HG03378 (cell line): ENCODE results near the gene MEGF11.
"Not testable (repeated sequence)": the region's sequence is repeated elsewhere in the genome, so short reads cannot be mapped to it uniquely, and the experiment has no call there.

ENCODE experiments used
- ATAC-seq: cut with Tn5 transposase; IDR thresholded peaks from one replicate; pipeline ENCODE4 v1.9.1; 2021; ENCODE audit warnings: mild to moderate bottlenecking, moderate library complexity; ENCODE audit not compliant: unreplicated experiment

The MEGF11 gene

GRCh38 chr15:66276546-66276945 lies 23.0 kb upstream of the MEGF11 start:
- ATAC-seq, result no peak

DNA sequence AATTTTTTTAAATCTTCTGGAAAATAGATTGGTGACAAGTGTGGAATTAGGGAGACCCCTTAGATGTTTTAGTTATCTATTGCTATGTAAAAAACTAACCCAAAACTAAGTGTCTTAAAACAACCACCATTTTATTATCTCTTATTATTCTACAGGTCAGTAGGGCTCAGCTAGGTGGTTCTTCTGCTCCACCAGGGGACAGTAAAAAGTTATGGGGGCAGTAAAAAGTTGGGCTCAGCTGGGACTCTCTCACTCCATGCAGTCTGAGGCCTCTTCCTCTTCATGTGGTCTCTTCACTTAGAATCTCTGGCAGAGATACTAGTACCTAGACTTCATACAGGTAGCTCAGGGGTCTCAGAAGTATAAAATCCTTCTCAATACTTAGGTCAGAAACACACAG lies 21.8 kb upstream of the MEGF11 start:
- ATAC-seq, result no peak

GRCh38 chr15:66270932-66271331 lies 17.4 kb upstream of the MEGF11 start:
- no peak for ATAC-seq

GRCh38 chr15:66269326-66270090 lies 16.0 kb upstream of the MEGF11 start:
- ATAC-seq, result no peak

DNA sequence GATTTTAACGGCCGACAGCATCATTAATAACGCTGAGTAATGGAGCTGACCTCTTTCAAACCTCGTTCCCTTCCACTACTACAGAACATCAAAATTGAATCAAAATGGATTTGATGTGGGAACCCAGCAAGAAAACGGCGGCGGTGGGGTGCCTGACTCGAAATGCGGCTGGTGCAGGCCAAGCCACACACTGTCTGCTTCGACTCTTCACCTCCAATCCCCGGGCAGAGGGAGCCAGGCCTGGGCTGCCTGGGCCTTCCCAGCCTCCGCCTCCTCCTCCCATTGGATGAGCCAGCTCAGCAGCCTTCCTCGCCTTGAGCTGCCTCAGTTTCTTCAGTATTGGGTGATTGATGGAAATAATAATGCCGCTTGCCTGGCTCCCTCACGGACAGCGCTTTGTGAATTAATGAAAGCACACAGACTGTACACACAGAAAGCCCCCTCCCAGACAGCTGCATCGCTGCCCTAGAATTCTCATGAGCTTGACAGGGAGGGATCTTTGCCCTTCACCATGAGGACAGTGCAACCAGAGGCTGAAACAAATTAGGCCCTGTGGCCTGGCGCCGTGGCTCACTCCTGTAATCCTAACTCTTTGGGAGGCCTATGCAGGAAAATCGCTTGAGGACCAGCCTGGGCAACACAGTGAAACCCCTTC lies 11.4 kb upstream of the MEGF11 start:
- ATAC-seq, result no peak

DNA sequence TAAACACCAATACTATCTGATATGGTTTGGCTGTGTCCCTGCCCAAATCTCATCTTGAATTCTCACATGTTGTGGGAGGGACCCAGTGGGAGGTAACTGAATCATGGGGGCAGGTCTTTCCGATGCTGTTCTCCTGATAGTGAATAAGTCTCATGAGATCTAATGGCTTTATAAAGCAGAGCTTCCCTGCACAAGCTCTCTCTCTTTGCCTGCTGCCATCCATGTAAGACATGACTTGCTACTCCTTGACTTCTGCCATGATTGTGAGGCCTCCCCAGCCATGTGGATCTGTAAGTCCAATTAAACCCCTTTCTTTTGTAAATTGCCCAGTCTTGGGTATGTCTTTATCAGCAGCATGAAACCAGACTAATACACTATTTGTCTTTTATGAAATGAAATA lies 9.3 kb upstream of the MEGF11 start:
- ATAC-seq, result not testable (repeated sequence)

DNA sequence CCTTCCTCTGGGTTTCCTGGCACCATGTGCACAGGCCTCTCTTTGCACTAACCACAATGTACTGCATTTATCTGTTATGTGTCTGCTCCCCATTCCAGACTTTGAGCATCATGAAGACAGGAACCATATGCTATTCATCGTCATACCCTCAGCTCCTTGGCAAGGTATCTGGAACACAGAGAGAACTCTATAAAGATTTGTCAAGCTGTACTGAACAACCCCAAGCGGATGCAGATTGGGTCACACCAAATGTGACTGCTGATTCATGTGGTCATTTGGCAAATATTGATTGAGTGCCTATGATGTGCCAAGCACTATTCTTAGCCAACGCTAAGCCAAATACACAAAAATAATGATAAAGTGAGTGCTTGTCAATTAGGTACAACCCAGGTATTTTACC lies 7.5 kb upstream of the MEGF11 start:
- ATAC-seq, result no peak

- no peak for ATAC-seq
Measured at GRCh38 chr15:66256692-66257091, 3.1 kb upstream of the MEGF11 start.

- no peak for ATAC-seq
Measured at GRCh38 chr15:66254951-66255676, 1.6 kb upstream of the MEGF11 start.

DNA sequence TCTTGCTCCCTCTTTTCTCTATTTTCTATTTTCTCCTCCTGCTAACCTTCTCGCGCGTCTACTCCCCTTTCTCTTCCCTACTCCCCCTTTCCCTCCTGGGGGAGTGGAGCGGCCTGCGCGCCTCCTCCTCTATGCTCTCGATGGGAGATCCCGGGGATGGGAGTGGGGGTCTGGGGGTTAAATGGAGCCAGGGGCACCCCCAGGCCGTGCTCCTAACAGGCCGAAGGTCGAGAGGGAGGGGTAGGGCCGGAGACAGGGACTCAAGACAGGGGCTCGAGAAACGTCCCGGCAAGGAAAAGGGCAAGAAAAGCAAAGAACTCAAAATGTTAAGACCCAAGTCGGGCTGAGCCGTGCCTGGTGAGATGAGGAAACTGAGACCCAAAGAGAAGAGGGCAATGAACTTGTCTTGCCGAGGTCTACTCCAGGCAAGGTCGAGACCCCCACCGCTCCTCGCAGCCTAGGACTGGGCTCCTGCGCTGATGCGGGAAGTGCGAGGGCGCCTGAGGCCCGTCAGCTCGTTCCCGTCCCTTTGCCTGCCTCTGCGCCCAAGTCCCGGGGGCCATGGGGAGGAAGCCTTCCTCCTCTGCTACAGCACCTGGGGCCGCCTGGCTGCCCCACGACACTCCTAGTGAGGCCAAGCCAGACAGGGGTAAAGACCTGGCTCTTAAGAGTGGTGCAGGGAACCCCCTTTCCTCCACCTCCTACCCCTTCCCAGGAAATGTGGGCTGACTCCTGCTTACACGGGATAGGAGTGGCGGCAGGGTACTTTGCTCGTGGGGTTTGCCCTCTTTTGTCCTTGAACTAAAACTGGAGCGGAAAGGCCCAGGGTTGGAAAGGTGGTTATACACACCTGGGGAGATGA lies 770 bp upstream of the MEGF11 start:
- ATAC-seq, result no peak

GRCh38 chr15:66252685-66253417 lies 699 bp downstream of the MEGF11 start:
- ATAC-seq, result no peak

DNA sequence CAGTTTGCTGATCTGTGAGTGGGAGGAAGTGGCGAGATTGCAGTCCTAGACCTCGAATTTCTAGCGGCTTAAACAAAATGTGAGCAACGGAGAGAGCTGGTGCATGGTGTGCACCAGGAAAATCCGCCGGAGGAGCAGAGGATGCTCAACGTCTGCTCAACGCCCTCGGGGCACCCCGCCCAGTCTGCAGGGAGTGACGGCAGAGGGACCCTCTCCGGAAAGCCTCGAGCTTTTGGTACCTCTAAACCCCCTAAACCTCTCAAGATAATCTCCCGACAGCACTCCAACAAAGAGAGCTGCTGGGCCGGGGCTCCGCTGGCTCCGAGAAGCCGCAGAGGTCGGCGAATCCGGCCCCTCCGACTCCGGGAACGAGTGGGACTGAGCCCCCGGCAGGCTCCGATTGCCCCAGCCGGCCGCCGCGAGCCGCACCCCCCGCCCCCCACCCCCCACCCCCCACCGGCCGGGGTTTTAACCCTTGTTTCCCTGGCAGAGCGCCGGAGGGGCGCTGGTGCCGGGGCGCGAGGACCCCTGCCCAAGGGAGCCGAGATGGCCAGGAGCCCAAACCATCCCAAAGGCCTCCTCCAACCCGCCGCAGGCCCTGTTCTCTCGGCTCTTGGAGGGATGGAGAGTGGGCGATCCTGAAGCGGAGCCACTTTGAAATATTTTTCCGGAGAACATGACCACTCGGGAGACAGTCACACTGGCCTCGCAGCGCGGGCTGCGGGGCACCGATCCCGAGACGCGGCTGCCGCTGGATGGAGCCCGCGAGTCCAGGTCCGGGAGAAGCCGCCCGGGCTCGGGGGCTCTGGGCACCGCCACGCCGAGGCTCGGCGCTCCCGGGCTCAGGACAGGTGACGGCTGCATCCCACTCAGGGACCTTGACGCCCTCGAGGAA lies 1.5 kb downstream of the MEGF11 start:
- ATAC-seq, result no peak

- ATAC-seq, result no peak
Measured at GRCh38 chr15:66251065-66251789, 2.3 kb downstream of the MEGF11 start.

DNA sequence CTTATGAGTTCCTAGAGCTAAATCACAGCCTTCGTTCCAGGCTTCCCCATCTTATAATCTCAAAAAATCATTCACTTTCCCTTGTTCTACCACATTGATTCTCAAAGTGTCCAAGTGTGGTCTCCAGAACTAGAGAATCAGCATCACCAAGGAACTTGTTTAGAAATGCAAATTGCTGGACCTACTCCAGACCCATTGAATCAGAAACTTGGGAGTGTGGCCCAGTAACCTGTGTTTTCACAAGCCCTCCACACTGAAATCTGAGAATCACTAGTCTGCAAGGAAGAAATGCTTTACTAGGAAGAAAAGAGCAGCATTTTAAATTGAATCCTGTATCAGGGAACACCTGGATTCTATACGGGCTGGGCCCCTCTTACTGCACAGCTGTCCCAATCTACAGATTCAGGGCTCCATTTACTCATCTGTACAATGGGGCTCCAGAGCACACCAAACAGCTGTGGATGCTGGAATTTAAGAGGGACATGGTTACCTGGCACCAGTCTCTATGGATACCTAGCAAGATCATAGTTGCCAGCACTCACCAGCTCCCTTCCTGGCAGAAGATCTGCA lies 3.9 kb downstream of the MEGF11 start:
- no peak for ATAC-seq

DNA sequence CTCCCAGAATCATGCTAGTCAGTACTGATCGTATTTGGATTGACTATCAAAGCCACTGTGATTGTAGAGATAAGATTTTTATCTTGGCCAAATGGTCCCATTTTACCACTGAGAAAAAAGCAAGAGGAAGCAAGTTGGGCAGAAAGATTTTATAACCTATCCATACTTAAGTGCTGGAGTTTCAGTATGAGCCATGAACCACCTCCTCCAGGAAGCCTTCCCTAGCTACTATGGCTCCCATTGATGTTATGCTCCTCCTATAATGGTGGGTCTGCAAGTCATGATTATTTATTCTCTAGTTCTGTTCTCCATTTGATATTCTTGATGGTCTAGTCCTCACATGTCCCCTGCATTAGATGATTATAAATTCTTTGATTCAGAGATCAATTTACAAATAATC lies 6.6 kb downstream of the MEGF11 start:
- ATAC-seq, result no peak

DNA sequence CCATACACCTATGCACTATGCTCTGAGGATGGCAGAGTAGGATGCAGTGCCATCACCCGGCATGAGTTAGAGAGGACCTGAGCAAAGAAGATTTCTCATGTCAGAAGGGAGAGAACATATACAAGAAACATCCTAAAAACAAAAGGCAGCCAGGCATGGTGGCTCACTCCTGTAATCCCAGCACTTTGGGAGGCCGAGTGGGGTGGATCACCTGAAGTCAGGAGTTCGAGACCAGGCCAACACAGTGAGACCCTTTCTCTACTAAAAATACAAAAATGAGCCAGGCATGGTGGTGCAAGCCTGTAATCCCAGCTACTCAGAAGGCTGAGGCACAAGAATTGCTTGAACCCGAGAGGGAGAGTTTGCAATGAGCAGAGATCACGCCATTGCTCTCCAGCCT lies 7.7 kb downstream of the MEGF11 start:
- not testable (repeated sequence) for ATAC-seq

DNA sequence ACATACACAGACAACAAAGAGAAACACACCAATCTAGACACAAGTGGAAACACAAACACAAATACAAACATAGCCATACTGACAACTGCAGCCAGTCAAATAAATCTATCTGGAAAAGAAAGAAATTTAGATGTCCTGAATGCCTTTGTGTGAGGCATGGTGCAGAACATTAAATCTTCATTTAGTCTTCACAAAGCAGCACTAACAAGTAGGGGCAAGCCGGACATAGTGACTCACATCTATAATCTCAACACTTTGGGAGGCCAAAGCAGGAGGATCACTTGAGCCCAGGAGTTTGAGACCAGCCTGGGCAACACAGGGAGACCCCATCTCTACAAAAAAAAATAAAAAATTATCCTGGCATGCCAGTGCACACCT lies 11.7 kb downstream of the MEGF11 start:
- ATAC-seq, result no peak
